Measurements from ENCODE around the gene FBXO38.
"Not testable (repeated sequence)": the region's sequence is repeated elsewhere in the genome, so short reads cannot be mapped to it uniquely, and the experiment has no call there.

The FBXO38 gene

GRCh38 chr5:148427370-148428042 is 43.7 kb downstream of the FBXO38 start:
- no peak for DNase-seq (ENCODE audit: low spot score)

DNA sequence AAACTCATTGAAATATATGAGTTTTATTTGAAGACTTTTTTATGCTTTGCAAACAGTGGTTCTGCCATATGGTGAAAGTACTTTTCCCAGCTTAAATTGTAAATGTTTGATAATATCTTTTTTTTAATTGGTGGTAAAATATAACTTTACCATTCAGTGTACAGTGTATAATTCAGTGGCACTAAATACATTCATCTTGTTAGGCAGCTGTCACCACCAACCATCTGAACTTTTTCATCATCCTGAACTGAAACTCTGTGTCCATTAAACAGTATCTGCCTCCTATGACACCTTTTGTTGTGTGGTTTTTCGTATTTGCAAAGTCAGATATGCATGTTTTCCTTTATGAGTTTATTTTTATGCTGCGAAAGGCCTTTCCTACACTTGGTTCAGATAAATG is 45.1 kb downstream of the FBXO38 start:
- no peak for DNase-seq (ENCODE audit: low spot score)

- no peak for DNase-seq (ENCODE audit: low spot score)
Observed at GRCh38 chr5:148433826-148434225, 50.1 kb downstream of the FBXO38 start.

DNA sequence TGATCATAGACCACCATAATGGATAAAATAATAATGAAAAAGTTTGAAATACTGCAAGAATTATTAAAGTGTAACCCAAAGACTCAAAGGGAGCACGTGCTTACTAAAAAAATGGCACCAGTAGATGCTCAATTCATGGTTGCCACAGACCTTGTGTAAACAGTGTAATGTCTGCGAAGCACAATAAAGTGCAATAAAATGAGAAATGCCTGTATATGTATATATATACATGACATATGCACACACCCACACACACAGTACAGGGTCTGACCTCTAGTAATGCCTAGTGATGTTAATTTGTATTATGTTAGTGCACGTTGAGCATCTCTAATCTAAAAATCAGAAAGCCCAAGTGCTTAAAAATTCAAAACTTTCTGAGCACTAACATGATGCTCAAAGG is 52.3 kb downstream of the FBXO38 start:
- DNase-seq (ENCODE audit: low spot score), result no peak

- no peak for DNase-seq (ENCODE audit: low spot score)
Observed at GRCh38 chr5:148437249-148437648, 53.5 kb downstream of the FBXO38 start.

GRCh38 chr5:148438933-148439332 is 55.2 kb downstream of the FBXO38 start:
- no peak for DNase-seq (ENCODE audit: low spot score)

DNA sequence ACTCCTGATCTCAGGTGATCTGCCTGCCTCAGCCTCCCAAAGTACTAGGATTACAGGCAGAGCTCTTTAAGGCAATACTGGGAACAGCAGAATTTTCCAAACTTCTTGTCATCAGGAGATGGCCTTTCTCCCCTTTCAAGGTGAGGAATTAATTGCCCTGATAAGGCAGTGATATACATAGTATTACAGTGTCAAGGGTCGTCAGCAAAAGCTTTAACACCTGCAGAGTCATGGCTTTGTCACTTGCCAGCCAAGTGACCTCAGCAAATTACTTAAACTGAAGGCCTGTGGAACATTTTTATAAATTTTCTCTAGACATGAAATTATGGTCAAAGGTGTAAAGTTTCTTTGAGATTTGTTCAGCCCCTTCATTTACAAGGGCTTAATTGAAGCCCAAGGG is 59.5 kb downstream of the FBXO38 start:
- no peak for DNase-seq (ENCODE audit: low spot score)

DNA sequence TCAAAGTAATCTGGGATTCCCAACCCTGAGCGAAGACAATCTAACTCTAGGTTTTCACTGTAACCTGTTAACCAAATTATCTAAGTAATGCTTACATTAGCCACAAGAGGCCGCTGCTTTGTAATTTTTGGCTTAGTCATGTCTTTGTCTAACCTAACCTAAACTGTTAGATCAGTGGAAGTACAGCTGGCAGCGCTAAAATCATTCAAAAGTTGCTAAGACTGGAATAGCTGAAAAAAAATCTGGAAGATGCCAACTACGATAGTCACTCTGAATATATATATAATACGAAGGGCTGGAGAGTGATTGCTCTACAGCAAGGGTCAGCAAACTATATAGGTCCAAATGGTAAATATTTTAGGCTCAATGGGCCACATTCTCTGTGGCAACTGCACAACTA is 60.2 kb downstream of the FBXO38 start:
- DNase-seq (ENCODE audit: low spot score), result peak; percentile 71

DNA sequence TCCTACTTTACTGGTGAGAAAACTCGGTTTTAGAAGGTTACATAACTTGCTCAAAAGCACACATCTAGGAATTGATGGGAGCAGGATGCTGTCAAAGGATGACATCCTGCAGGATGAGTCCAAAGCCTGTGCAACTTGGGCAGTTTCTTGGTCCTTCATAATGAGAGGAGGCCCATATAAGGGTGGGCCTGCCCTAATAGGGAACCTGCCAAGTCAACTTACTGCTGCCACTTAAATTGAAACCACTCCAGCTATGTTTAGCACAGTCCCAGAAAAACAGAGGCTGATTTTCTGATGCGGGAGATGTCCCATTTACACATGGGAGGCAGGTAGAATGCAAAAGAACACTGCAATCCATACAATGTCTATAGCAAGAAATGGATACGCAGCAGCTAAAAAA is 61.8 kb downstream of the FBXO38 start:
- DNase-seq (ENCODE audit: low spot score), result no peak

- DNase-seq (ENCODE audit: low spot score), result peak; percentile 80
Observed at GRCh38 chr5:148446611-148447010, 62.9 kb downstream of the FBXO38 start.

- no peak for DNase-seq (ENCODE audit: low spot score)
Observed at GRCh38 chr5:148452499-148453193, 68.9 kb downstream of the FBXO38 start.

DNA sequence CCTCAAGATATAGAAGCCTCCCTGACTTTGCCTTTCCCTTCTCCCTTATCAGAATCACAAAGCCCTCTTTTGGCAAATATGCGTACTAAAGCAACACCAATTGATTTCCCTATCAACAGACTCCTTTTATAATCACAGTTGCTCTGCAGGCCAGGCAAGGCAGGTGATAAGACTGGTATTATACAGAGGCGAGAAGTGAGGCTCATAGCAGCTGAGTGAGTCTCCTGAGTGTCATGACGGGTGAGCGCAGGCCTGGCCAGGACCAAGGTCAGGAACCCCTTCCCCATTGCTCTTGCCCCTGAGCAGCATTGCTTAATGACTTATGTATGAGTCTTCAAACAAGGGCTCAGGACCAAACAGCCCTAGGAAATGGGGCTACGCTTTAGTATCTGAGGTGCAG is 70.8 kb downstream of the FBXO38 start:
- DNase-seq (ENCODE audit: low spot score), result no peak

DNA sequence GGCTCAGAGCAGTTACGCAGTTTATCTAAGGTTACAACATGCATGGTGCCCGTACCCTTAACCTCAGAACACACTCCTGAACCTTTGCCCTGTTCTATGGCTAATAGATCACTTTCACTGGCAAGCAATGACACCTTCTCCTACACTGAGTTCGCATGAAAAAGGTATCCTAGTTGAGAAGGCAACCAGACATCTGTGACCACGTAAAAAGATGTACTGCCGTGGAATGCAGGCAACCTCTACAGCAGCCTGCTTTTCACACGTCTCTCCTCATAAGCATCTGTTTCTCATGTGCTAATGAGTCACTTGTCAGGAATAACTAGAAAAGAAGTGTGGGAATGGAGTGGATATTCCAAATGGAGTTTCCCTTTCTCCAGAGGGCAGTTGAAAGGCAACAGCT is 71.4 kb downstream of the FBXO38 start:
- DNase-seq (ENCODE audit: low spot score), result peak; percentile 56

DNA sequence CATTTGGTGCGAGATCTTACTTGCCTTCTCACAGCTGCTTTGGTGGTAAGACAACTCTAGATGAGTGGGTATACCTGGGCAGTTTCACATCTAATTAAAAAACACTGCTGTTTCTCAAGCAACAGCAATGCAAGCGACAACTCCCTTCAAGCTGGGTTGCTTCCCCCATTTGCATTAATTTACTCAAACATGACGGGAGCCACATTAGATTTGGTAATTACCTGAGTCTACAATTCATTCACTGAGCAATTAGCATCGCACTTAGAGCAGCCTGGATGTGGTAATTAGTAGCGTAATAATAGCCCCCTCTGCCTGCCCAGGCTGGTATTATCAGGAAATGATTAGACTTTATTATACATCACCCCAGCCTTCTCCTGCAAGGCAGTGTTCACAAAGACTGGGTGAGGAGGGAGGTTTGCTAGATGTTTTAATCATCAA is 73.4 kb downstream of the FBXO38 start:
- DNase-seq (ENCODE audit: low spot score), result peak; percentile 18

DNA sequence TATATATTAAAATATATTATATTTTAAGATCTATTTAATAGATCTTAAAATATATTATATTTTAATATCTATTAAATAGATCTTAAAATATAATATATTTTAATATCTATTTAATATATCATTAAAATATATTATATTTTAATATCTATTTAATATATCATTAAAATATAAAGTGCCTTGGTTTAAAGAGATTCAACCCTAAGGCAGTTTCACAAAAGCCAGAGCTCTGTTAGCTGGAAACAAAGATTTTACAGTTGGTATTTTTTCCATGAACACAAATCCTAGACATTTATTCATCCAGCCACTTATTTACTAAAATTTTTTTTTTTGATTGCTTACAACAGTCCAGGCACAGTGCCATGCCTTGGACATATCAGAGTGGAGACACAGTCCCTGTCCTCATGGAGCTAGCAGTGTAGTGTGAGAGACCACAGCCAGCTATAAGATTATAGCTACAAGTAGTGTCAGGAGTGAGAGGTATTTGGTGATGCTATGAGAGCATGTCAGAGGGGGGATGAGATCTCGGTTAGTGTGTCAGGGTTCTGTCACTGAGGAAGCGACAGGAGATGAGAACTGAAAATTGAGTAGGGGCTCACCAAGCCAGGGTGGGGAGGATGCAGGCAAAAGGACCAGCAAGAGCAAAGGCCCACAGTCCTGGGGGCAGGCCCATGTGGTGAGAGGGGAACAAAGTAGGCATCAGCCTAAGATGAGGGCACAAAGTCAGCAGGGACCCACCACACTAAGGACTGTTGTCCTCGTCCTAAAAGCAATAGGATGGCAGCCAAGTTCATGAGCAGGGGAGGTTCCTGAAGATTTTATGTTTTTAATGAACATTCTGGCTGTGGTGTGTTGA is 74.5 kb downstream of the FBXO38 start:
- DNase-seq (ENCODE audit: low spot score), result no peak

GRCh38 chr5:148459669-148460068 is 75.9 kb downstream of the FBXO38 start:
- no peak for DNase-seq (ENCODE audit: low spot score)

GRCh38 chr5:148465381-148466235 is 81.8 kb downstream of the FBXO38 start:
- DNase-seq (ENCODE audit: low spot score), result no peak

DNA sequence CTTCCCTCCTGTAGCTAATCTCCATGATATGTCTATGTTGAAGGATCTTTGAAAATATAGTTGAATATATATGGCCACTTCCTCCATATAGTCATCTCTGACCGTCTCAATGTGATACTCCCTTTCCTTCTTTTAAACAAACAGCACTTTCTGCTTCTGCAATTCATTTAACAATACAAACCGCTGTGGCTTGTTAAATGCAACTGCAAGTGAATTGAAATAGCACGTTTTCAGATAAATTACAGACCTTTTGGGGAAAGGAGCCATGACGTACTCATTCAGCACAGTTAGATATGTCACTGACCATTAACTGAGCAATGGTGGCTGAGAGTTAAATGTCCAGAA is 82.5 kb downstream of the FBXO38 start:
- no peak for DNase-seq (ENCODE audit: low spot score)

- DNase-seq (ENCODE audit: low spot score), result no peak
Observed at GRCh38 chr5:148467958-148468357, 84.2 kb downstream of the FBXO38 start.

DNA sequence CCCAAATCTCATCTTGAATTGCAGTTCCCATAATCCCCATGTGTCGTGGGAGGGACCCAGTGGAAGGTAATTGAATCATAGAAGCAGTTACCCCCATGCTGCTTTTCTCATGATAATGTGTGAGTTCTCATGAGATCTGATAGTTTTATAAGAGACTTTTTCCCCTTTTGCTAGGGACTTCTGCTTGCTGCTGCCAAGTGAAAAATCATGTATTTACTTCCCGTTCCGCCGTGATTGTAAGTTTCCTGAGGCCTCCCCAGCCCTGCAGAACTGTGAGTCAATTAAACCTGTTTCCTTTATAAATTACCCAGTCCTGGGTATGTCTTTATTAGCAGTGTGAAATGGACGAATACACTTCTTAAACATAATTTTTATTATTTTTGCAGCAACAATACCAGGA is 85.0 kb downstream of the FBXO38 start:
- not testable (repeated sequence) for DNase-seq (ENCODE audit: low spot score)

DNA sequence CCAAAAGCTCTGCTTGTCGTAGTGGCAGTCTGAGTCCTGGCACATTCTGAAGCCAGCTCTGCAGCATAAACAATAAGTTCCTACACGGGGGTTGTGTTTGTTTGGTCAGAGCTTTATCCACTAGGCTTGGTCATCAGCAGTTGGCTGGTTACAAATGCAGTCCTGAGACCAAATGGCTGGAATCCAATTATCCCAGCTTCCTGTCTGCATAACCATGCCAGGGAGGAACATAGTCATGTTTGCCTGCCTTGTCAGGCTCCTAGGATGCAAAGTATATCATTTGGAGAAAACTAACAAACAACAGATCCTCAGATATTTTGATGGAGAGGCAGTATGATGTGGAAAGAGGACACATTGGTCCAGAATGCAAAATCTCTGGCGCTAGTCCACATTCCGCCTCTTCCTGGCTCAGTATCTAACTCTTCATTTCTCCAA is 85.8 kb downstream of the FBXO38 start:
- peak; percentile 36 for DNase-seq (ENCODE audit: low spot score)

DNA sequence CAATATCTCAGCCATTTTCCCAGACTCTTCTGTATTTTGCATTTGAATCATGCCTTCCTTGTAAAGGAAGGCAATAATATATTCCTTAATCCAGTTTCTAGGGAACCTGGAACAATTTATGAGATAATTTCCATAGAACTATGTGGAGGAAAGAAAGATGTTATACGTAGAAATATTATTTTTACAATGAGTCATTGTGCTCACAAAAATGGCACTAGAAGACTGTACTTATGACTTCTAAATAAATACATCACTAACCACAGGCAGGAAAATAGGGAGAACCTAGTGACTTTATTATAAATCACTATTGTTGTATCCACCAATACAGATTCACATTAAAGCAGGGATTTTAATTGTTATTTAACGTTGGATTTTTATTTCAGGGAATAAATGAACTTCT is 87.6 kb downstream of the FBXO38 start:
- no peak for DNase-seq (ENCODE audit: low spot score)
